GM19238 (cell line): Measurements from ENCODE around the gene GDPD5.

Experiments
- DNase-seq: peaks from one replicate; pipeline ENCODE4 v3.0.0; 2011; ENCODE audit warnings: low spot score; ENCODE audit not compliant: insufficient read length

The GDPD5 gene

DNA sequence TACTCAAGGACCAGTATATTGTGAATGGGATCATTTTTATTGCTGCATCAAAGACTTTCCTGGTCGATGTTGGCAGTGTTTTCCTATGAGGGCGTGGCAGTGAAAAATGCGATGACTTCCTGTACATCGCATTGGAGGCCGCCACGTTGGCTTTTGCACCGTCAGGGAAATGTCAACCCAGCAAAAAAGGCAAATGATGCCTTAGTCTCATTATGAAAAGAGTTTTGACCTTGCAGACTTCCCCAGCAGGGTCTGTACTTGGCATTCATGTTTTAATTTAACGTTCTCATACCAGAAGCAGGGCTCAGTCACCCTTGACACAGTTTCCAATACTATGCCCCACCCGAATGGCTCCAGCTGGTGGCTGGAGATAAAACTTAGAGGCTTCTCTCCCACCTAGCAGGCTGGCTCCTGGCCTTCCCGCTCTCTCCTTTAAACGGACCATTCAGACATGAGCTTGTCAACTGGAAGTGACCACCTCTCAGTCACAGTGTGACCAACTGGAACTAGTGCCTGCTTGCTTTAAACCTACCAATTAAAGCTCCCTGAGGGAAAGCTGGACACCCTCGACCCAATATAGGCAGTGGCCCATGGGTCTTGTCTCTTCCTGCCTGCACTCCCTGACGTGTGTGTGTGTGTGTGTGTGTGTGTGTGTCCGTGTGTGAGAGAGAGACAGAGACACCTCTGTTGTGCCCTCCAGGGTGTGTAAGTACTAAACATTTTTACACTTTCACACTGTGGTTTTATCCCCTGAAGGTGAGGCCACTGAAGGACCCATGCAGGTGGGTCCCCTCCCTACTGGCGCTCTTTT is 8.7 kb upstream of the GDPD5 start:
- DNase-seq, result no peak

GRCh38 chr11:75533896-75534258 is 8.1 kb upstream of the GDPD5 start:
- DNase-seq, result no peak

DNA sequence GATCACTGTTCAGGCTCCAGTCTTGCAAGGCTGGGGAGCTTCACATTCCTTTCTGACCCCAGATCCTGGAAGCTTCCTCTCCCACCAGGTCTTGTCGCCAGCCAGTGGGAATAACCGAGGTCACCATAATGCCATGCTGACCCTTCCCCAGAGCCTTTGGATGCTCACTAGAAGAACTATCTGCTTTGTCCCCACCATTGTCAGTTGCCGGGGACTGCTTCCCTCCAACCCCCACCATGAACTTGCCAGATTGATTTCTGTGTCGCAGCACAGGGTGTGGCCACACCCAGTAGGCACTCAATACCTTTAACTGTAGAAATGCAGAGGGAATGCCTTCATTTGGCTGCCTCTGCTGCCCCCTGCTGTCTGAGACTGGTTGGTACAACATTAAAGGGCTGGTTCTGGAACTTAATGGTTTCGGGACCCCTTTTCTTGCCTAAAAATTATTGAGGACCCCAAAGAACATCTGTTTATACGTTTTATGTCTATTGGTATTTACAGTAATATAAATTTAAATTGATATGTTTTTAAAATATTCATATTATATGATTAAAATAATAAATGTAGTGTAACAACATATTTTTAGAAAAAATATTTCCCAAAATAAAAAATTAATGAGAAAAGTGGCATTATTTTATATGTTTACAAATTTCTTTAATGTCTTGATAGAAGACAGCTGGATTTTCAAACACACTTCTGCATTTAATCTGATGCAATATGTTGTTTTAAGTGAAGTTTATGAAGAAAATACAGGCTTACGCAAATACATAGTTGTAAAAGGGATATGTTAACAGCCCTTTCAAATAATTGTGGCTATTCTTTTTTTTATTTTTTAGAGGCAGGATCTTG is 6.7 kb upstream of the GDPD5 start:
- no peak for DNase-seq

- no peak for DNase-seq
Observed at GRCh38 chr11:75531325-75531724, 5.6 kb upstream of the GDPD5 start.

DNA sequence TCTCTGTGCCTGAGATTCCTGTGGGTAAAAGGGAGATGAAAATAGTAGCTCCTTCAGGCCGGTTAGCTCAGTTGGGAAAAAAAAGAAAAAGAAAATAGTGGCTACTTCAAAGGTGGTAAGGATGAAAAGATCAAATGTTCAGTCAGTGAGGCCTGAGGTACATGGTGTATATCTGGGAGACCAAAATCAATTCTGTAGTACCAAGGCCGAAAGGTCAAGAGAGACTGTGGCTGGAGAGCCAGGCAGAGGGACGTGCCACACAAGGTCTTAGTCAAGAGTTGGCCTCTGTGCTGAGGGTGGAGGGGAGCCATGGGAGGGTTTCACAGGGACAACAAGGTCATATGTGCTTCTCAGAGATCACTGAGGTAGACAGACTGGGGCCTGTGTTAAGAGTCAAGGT is 4.8 kb upstream of the GDPD5 start:
- no peak for DNase-seq

DNA sequence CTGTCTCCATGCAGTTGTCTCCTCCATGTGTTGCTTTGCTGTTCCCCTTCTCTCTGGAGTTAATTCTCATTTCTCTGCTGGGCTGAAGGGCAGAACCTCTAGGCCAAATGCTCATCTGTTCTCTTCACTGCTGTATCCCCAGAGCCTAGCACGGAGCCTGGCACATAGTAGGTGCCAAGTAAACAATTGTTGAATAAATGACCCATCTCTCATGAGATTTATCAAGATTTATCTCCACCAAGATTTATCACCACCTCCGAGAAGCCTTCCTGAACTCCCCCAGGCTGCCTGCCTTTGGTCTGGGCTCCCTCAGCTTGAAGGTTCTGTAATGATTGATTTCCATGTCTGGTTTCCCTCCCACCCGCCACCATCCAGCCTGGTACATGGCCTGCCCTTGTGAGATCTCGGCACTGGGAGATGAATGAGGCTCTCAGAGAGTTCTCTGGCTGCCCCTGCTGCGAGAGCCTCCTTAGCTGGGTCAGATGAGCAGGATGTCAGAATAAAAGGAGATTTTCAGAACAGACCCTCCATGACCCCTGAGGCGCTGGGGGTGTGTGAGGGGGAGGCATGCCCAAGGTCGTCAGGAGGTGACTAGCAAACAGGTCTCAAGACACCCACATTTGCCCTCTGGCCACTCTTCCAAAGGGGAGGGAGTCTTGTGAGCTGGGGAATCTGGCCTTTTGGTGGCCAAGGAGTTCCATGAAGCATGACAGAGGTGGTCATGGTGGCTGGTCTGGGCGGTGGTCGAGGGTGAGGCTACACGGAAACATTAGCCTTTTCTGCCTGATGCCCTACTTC is 2.4 kb upstream of the GDPD5 start:
- no peak for DNase-seq

DNA sequence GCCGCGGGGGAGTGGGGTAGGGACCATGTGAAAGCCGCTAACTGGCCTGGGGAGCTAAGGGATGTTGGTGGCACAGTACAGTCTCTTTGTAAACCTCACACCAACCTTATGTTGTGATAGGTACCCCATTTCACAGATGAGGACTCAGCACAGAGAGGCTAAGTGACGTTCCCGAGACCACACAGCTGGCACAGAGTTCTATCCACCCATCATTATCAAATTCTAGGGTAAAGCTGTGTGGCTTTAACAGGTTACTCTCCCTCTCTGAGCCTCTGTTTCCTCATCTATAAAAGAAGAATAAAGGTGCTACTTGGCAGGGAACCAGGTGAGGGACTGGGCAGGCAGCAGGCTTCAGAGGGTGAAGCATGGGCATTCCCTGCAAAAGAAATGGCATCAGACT is 1.4 kb upstream of the GDPD5 start:
- DNase-seq, result no peak

GRCh38 chr11:75526192-75526541 is 426 bp upstream of the GDPD5 start:
- no peak for DNase-seq

DNA sequence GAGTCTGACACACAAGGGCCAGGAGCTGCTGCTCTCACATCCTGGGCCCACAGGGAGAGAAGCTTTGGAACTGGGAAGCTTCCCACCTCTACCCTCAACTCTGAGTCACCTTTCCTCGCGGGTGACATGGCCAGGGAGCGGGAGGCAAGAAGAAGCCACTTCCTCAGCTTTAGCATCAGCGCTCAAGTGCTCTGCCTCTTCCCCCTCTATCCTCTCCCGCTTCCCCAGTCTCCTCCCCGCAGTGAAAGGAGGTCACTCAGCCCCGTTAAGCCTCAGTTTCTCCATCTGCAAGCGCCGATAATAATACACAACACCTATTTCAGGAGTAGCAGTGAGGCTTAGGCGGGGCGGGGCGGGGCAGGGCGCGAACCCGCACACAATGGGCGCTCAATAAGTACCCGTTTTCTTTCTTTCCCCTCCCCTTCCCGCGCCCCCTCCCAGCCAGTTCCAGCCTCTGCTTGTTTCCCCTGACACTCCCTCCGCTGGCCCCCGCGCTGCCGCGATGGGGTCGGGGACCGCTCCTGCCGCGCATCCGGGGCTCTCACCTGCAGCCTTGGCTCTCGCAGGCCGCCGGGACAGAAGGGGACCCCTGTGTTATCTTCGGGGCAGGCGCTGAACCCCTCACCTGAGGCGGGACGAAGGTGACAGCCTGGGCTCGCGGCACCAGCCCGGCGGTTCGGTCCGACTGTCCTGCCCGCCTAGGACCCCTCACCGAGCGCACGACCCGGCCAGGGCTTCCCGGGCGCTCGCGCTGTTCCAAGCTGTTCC is 892 bp downstream of the GDPD5 start:
- DNase-seq, result no peak

GRCh38 chr11:75523811-75524664 is 1.7 kb downstream of the GDPD5 start:
- DNase-seq, result no peak

GRCh38 chr11:75523189-75523588 is 2.6 kb downstream of the GDPD5 start:
- no peak for DNase-seq

DNA sequence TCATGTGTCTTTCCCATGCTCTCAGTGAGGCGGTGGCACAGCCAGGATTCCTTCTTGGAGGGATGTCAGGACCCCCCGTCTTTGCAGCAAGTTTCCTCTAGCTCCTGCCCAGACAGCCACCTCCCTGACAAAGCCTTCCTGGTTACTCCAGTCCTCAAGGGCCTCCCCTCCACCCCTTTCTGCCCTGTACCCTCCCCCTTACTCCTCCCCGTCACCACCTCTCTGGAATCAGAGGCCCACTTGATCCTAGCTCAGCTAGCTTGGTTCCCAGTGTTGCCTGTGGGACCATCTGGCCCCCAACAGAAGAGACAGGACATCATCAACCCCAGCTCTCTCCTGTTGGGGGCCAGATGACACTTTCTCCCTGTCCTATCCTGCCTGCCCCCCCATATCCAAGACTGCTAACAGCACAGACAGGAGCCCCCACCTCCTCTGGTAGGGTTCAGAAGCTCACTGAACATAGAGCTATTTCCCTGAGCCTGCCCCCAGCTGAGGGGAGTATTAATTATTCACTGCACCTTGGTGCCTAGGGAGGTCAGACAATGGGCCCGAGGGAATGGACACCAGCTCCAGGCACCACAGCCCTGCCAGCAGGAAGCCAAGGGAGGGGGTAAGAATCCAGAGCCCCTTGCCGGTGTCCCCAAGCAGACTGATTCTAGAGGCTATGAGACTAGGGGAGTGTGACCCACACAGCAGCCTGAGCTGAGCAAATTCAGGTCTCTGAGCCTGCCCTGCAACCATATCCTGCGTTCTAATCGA is 3.3 kb downstream of the GDPD5 start:
- DNase-seq, result no peak

- no peak for DNase-seq
Observed at GRCh38 chr11:75520688-75521087, 5.1 kb downstream of the GDPD5 start.

DNA sequence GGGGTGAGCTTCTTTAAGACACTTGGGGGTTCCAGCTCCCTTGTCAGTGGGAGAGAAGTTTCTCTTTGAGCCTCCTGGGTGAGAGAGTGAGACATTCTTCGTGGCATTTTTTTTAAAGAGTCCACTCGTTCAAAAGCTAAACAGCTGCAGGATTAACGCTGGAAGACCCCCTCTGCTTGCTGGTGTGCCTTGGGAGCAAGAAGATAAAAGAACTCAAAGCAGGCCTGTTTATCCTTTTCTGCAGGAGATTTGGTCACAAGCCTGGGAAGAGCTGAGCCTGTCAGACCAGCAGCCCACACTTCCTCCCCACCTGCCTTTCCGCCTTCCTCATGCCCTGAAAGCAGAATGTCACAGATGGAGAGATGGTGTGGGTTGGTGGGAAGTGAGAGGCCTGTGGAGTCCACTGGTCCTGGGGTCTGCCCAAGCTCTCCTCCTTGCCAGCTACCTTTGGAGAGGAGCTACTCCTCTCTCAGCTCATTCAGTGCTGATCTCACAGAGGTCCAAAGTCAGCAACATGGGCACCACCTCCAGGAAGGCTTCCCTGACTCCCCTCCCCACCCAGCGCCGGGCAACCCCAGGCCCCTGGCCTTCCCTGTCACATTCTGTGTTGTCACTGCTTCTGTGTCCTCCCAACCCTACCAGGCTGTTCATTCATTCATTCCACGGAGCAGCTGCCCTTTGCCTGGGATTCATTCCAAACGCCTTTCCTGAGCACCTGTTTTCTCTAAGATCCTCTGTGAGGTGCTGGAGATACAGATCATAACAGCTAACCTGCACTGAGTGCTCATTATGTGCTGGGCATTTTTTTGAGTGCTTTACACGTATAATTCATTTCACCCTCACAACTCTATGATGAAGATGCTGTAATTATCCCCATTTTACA is 6.7 kb downstream of the GDPD5 start:
- no peak for DNase-seq

- DNase-seq, result no peak
Observed at GRCh38 chr11:75518204-75518549, 7.6 kb downstream of the GDPD5 start.

DNA sequence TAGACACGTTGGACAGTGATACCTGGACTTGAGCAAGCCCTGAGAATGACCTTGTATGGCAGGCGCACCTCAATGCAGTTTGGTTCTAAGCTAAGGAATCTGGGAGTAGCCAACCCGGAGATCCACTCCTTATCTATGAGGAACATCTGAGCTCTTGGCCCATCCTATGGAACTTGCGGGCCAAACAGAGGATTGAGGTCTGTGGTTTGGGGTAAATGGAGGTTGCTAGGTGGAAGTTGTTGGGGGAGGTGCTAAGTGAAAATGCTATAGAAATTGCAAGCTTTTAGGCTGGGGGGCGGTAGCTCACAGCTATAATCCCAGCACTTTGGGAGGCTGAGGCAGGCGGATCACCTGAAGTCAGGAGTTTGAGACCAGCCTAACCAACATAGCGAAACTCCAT is 8.9 kb downstream of the GDPD5 start:
- DNase-seq, result no peak

GRCh38 chr11:75516140-75516539 is 9.6 kb downstream of the GDPD5 start:
- no peak for DNase-seq

DNA sequence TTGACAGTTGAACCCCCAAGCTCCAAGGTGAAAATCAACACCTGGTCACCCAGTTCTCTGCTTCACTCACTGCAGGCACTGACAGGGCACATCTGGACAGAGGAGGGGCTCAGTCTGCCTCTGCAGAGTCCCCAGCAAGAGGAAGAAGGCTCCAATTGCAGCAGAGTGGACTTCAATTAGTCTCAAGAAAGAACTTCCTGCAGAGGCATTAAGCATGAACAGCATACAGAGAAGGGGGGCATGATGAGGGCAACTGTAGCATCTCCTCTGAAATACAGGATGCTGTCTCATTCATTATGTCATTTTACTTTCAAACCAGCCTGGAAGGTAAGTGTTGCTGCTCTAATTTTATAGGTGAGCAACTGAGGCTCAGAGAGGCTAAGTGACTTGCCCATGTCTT is 11.1 kb downstream of the GDPD5 start:
- no peak for DNase-seq

DNA sequence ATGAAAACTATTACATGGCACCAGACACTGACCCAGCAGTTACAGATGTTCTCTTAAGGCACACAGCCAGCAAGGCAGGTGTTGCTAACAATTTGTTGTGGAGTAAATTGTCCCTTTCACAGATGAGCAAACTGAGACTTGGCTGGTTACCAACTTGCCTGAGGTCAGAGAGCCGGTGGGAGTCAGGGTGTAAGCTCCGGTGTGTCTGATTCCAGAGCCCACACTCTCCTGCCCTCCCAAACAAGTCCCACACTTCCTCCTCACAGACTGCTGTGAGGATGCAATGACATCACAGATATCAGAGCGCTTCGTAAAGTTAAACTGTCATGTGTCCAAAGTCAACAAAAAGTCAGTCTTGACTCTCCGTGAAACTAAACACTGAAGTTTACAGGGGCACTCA is 12.5 kb downstream of the GDPD5 start:
- no peak for DNase-seq
